HepG2 (cell line): ENCODE measurements around the gene TASP1. TPM values are rescaled to one million over a fixed set of nuclear protein-coding genes. Genes with fewer than 3 reads are reported as not detected.

Source experiments
- ATAC-seq: fragments of 200-7000 bp; cut with Tn5 transposase; 3 replicates; pipeline ENCODE4 v1.9.1; 2020; ENCODE audit warnings: mild to moderate bottlenecking, moderate library complexity
- BruUV-seq: library from RNA; stranded (reverse); fragments of 400-500 nt; replicated peaks from 2 replicates; lab custom pipeline; 2021; lab: Mats Ljungman, UMichigan
- CTCF ChIA-PET: fragments of 300-600 bp; formaldehyde crosslinking; extraction: SDS; loops from one replicate; lab custom pipeline; 2021; ENCODE audit warnings: low total read pairs, inconsistent platforms, low intra/inter-chr PET ratio; lab: Yijun Ruan, JAX
- POLR2A ChIA-PET: fragments of 350-600 bp; sonication (Branson Sonifier 250); formaldehyde crosslinking; loops from one replicate; lab custom pipeline; 2020; ENCODE audit warnings: antibody characterized with exemption, inconsistent platforms; lab: Yijun Ruan, JAX
- DNase-seq: peaks from one replicate; pipeline ENCODE4 v3.0.0-alpha.2; 2015; ENCODE audit warnings: low spot score
- FAIRE-seq: peaks from 3 replicates; lab custom pipeline; 2011; peaks lifted over from hg19 to GRCh38; lab: Jason Lieb, UNC
- H2AFZ ChIP-seq: one replicate; pipeline ENCODE4 v1.6.1; 2011; ENCODE audit warnings: low read length, inconsistent platforms
- H3K27ac ChIP-seq: fragments of 300-600 bp; 3 replicates; pipeline ENCODE4 v1.8.0; 2011; ENCODE audit warnings: mixed run types, mild to moderate bottlenecking, mixed read lengths, low read length, inconsistent platforms; ENCODE audit not compliant: insufficient read depth; ENCODE audit errors: extremely low read length
- H3K27me3 ChIP-seq, 2 experiments: fragments of 200-600 bp in 1 of 2; 2 replicates in 1 of 2; 3 replicates in 1 of 2; pipeline versions ENCODE4 v1.6.0 to v1.8.0; 2011; ENCODE audit warnings: low read length in 2 of 2, mild to moderate bottlenecking in 2 of 2, moderate library complexity in 2 of 2, inconsistent platforms in 1 of 2; ENCODE audit not compliant: insufficient read depth in 2 of 2, control insufficient read depth in 1 of 2
- H3K36me3 ChIP-seq, 2 experiments: fragments of 200-600 bp in 1 of 2; replicated peaks in 1 of 2; 2 replicates in 1 of 2; 3 replicates in 1 of 2; pipeline versions ENCODE4 v1.5.1 to v1.8.0; 2011; ENCODE audit warnings: low read length in 2 of 2, inconsistent platforms in 1 of 2; ENCODE audit not compliant: insufficient read depth in 2 of 2, control insufficient read depth in 1 of 2
- H3K4me1 ChIP-seq: 2 replicates; pipeline ENCODE4 v1.5.1; 2012; ENCODE audit warnings: low read length, inconsistent platforms; ENCODE audit not compliant: insufficient read depth
- H3K4me2 ChIP-seq: 2 replicates; pipeline ENCODE4 v1.6.0; 2011; ENCODE audit warnings: low read depth, low read length, inconsistent platforms
- H3K4me3 ChIP-seq, 3 experiments: fragments of 200-600 bp in 1 of 3; sonication (generic), shearing (Covaris generic) in 1 of 3; replicated peaks in 1 of 3; 2 replicates each; pipeline ENCODE4 v1.5.1; 2011 to 2016; ENCODE audit warnings: low read length in 3 of 3, inconsistent platforms in 2 of 3, low read depth in 2 of 3, mild to moderate bottlenecking in 2 of 3, control low read depth in 1 of 3, mixed read lengths in 1 of 3; ENCODE audit not compliant: insufficient read depth in 1 of 3
- H3K79me2 ChIP-seq: one replicate; pipeline ENCODE4 v1.6.1; 2011; ENCODE audit warnings: low read length, inconsistent platforms; ENCODE audit not compliant: insufficient read depth
- H3K9ac ChIP-seq: 2 replicates; pipeline ENCODE4 v1.6.0; 2011; ENCODE audit warnings: mild to moderate bottlenecking, low read depth, low read length, inconsistent platforms; ENCODE audit not compliant: insufficient read depth
- H3K9me3 ChIP-seq: 2 replicates; pipeline ENCODE4 v1.5.1; 2012; ENCODE audit warnings: mild to moderate bottlenecking, low read length
- H4K20me1 ChIP-seq: 2 replicates; pipeline ENCODE4 v1.6.0; 2011; ENCODE audit warnings: inconsistent platforms, mild to moderate bottlenecking, low read length, moderate library complexity; ENCODE audit not compliant: insufficient read depth
- ARNT2 ChIP-seq: sonication (generic); formaldehyde crosslinking; IDR thresholded peaks from 2 replicates; pipeline ENCODE4 v1.8.0; 2022; ENCODE audit warnings: mild to moderate bottlenecking, low read depth, missing genetic modification reagents, moderate library complexity
- BRD4 ChIP-seq: sonication (generic); formaldehyde crosslinking; IDR thresholded peaks from 2 replicates; pipeline ENCODE4 v1.4.0; 2020; ENCODE audit warnings: missing genetic modification reagents
- GTF3A ChIP-seq: sonication (generic); formaldehyde crosslinking; conservative IDR thresholded peaks from 2 replicates; pipeline ENCODE4 v1.4.0; 2020; ENCODE audit warnings: mild to moderate bottlenecking, missing genetic modification reagents
- HIVEP1 ChIP-seq: sonication (generic); formaldehyde crosslinking; IDR thresholded peaks from 2 replicates; pipeline ENCODE4 v1.4.0; 2020; ENCODE audit warnings: mild to moderate bottlenecking, missing genetic modification reagents
- HMG20A ChIP-seq: IDR thresholded peaks from 2 replicates; pipeline ENCODE4 v1.6.1; 2016; ENCODE audit warnings: borderline replicate concordance
- KLF11 ChIP-seq: IDR thresholded peaks from 2 replicates; pipeline ENCODE4 v1.6.1; 2016; ENCODE audit warnings: missing compliant biosample characterization
- NR3C1 ChIP-seq: sonication (generic); formaldehyde crosslinking; IDR thresholded peaks from 2 replicates; pipeline ENCODE4 v1.4.0; 2020; ENCODE audit warnings: missing genetic modification reagents
- RBM22 ChIP-seq: fragments of 200-400 bp; formaldehyde crosslinking; optimal IDR thresholded peaks from 2 replicates; pipeline ENCODE3; 2017; ENCODE audit warnings: mild to moderate bottlenecking, low read length, moderate library complexity
- RCOR2 ChIP-seq: IDR thresholded peaks from 2 replicates; pipeline ENCODE4 v1.6.1; 2016; ENCODE audit warnings: missing biosample characterization, missing genetic modification reagents
- RXRA ChIP-seq: sonication (generic); formaldehyde crosslinking; IDR thresholded peaks from 2 replicates; pipeline ENCODE4 v1.5.1; 2020; ENCODE audit warnings: missing genetic modification reagents
- XBP1 ChIP-seq: sonication (generic); formaldehyde crosslinking; IDR thresholded peaks from 2 replicates; pipeline ENCODE4 v1.5.0; 2020; ENCODE audit warnings: missing genetic modification reagents
- YEATS2 ChIP-seq: sonication (generic); formaldehyde crosslinking; IDR thresholded peaks from 2 replicates; pipeline ENCODE4 v1.4.0; 2020; ENCODE audit warnings: missing genetic modification reagents, borderline replicate concordance
- ZNF431 ChIP-seq: sonication (generic); formaldehyde crosslinking; IDR thresholded peaks from 2 replicates; pipeline ENCODE4 v1.9.0; 2022; ENCODE audit warnings: missing genetic modification reagents, low read depth, mild to moderate bottlenecking, borderline replicate concordance
- ZNF572 ChIP-seq: sonication (generic); formaldehyde crosslinking; IDR thresholded peaks from 2 replicates; pipeline ENCODE4 v1.5.1; 2020; ENCODE audit warnings: mild to moderate bottlenecking, missing genetic modification reagents
- ZNF589 ChIP-seq: sonication (generic); formaldehyde crosslinking; conservative IDR thresholded peaks from 2 replicates; pipeline ENCODE4 v1.8.0; 2022; ENCODE audit warnings: mild to moderate bottlenecking, moderate library complexity, missing genetic modification reagents
- ZNF615 ChIP-seq: sonication (generic); formaldehyde crosslinking; IDR thresholded peaks from 2 replicates; pipeline ENCODE4 v1.5.0; 2020; ENCODE audit warnings: mild to moderate bottlenecking, missing genetic modification reagents, borderline replicate concordance
- in situ Hi-C: cut with HindIII; loops from 2 replicates; pipeline ENCODE4 v1.10.0; 2017; ENCODE audit warnings: low pct_unique_long_range_greater_than_20kb; ENCODE audit not compliant: extremely low pct_ligation_motif_present
- intact Hi-C: fragments of 100-400 bp; cut with micrococcal nuclease; formaldehyde crosslinking; loops from one replicate; pipeline ENCODE4 v1.10.0; 2022; ENCODE audit not compliant: unreplicated experiment
- polyA plus RNA-seq, 8 experiments: library from polyadenylated mRNA; depleted of rRNA in 3 of 8; stranded (reverse) in 7 of 8; unstranded in 1 of 8; fragments of >200 nt; fragmentation: Illumina TruSeq in 4 of 8; extraction: Trizol in 4 of 8; gene quantifications; 2 replicates each; pipeline versions ENCODE4 v1.2.1 to v1.2.3, GENCODE V29; 2011 to 2016; ENCODE audit warnings: low read depth in 4 of 8, missing spikeins in 1 of 8, mixed read lengths in 1 of 8; ENCODE audit not compliant: insufficient read depth in 1 of 8
- total RNA-seq, 5 experiments: library from RNA; depleted of rRNA; stranded (reverse); fragments of >200 nt; fragmentation: Illumina TruSeq; extraction: Trizol; gene quantifications; 2 replicates each; pipeline ENCODE4 v1.2.3, GENCODE V29; 2016; ENCODE audit warnings: low read depth in 1 of 5
- TF ChIP-seq, protein P1 (sequence below): sonication (generic); formaldehyde crosslinking; IDR thresholded peaks from 2 replicates; pipeline ENCODE4 v1.4.0; 2020; ENCODE audit warnings: missing genetic modification reagents
- TF ChIP-seq, protein P2 (sequence below): sonication (generic); formaldehyde crosslinking; IDR thresholded peaks from 2 replicates; pipeline ENCODE4 v1.4.0; 2020; ENCODE audit warnings: mild to moderate bottlenecking, missing genetic modification reagents, borderline replicate concordance

TASP1 gene
- total and polyA plus RNA-seq, 2 of the 13 experiments (the other 11 are each of a cell fraction or from before 2014, with no cell fraction given): 10.0 to 25.2 TPM

DNA sequence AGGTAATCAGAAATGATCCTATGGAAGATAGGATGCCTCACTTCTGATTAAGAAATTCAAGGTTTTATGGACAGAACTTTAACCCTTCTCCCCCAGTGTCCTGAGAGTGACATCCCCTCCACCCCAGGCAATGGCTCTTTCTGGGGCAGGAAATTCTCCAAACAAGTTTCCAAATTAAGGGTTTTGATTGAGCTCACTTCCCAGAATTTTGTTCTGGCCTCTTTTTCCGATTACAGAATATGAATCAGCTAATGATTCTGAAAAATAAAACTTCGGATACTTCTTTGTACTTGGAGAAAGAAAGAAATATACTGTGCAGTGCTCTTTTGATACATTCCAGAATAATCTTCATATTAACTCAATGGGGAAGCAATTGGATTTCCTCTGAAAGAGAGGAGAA, 32.8 kb upstream of the TASP1 start (continued):
- TF ChIP-seq ARNT2 (CRISPR knock-in tag): no peak
- no peak for TF ChIP-seq YEATS2 (CRISPR knock-in tag)
- TF ChIP-seq, all 625 proteins: peak for 0

DNA sequence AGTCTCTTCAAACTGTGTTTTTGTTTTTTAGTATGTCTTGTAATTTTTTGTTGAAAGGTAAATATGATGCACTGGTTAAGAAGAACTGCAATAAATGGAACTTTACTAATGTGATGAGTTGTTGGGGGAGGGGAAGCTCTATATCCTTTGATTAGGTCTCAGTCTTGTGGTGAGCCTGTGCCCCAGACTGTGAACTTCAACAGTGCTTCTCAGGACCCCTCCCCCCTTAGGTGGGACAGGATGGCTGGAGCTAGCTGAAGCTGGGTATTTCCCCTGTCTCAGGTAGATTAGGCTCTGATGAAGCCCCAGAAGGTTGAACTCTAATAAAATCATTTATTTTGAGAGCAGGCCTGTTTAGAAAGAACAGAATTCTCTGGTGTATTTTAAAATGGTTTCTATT, 31.4 kb upstream of the TASP1 start:
- BruUV-seq: no TSS peak
- Histone ChIP-seq H3K9me3 (no peaks in the 10 kb centered on the region), H3K4me2 (no peak overlapping the region), H3K9ac (no peak overlapping the region), H3K27me3 (peaks cover 0 to 15% of the 10 kb centered on the region in 2 experiments; a peak in 1 of 5 replicates), H3K27ac (no peak overlapping the region), H3K79me2 (no peaks in the 10 kb centered on the region), H3K36me3 (no peaks in the 10 kb centered on the region), H2AFZ (no peak overlapping the region), H4K20me1 (no peaks in the 10 kb centered on the region), H3K4me3 (no peak overlapping the region), H3K4me1 (no peaks in the 10 kb centered on the region)
- no peak for FAIRE-seq
- ATAC-seq: no peak
- intact Hi-C loops: no loop called here
- ChIA-PET CTCF (no interaction called here), POLR2A (no interaction called here)
- TF ChIP-seq KLF11 (CRISPR knock-in tag) (no peak), RBM22 (no peak), RCOR2 (CRISPR knock-in tag) (no peak), ZNF431 (CRISPR knock-in tag) (no peak), NR3C1 (no peak), XBP1 (no peak), BRD4 (CRISPR knock-in tag) (no peak), ZNF615 (CRISPR knock-in tag) (no peak), RXRA (CRISPR knock-in tag) (no peak), ZNF572 (CRISPR knock-in tag) (no peak), GTF3A (CRISPR knock-in tag) (no peak), HMG20A (CRISPR knock-in tag) (no peak), HIVEP1 (no peak), ZNF589 (no peak)
- TF ChIP-seq, protein P1, sequence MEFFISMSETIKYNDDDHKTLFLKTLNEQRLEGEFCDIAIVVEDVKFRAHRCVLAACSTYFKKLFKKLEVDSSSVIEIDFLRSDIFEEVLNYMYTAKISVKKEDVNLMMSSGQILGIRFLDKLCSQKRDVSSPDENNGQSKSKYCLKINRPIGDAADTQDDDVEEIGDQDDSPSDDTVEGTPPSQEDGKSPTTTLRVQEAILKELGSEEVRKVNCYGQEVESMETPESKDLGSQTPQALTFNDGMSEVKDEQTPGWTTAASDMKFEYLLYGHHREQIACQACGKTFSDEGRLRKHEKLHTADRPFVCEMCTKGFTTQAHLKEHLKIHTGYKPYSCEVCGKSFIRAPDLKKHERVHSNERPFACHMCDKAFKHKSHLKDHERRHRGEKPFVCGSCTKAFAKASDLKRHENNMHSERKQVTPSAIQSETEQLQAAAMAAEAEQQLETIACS (CRISPR knock-in tag): no peak
- TF ChIP-seq, protein P2, sequence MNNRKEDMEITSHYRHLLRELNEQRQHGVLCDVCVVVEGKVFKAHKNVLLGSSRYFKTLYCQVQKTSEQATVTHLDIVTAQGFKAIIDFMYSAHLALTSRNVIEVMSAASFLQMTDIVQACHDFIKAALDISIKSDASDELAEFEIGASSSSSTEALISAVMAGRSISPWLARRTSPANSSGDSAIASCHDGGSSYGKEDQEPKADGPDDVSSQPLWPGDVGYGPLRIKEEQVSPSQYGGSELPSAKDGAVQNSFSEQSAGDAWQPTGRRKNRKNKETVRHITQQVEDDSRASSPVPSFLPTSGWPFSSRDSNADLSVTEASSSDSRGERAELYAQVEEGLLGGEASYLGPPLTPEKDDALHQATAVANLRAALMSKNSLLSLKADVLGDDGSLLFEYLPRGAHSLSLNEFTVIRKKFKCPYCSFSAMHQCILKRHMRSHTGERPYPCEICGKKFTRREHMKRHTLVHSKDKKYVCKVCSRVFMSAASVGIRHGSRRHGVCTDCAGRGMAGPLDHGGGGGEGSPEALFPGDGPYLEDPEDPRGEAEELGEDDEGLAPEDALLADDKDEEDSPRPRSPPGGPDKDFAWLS: no peak
- in situ Hi-C loops: no loop called here
- no peak for DNase-seq
